OCI-LY7 (cell line): ENCODE data around the gene KIF1A. TPM values are rescaled to one million over a fixed set of nuclear protein-coding genes. Genes with fewer than 3 reads are reported as not detected.

Source experiments
- BruUV-seq: library from RNA; stranded (reverse); fragments of 400-500 nt; replicated peaks from 2 replicates; lab custom pipeline; 2021; lab: Mats Ljungman, UMichigan
- CTCF ChIA-PET: fragments of 300-600 bp; sonication (Branson Sonifier 250); formaldehyde crosslinking; loops from one replicate; lab custom pipeline; 2022; ENCODE audit warnings: antibody characterized with exemption; ENCODE audit not compliant: unreplicated experiment; lab: Charles Lee
- POLR2A ChIA-PET: fragments of 300-600 bp; sonication (Branson Sonifier 250); formaldehyde crosslinking; loops from one replicate; lab custom pipeline; 2022; ENCODE audit warnings: antibody characterized with exemption; lab: Charles Lee
- DNase-seq: peaks from one replicate; pipeline ENCODE4 v3.0.0-alpha.2; 2015; ENCODE audit warnings: low spot score
- H2AFZ ChIP-seq: fragments of 200-600 bp; sonication (generic), shearing (Covaris generic); 2 replicates; pipeline ENCODE4 v1.6.1; 2014; ENCODE audit warnings: mild to moderate bottlenecking, antibody characterized with exemption, low read length, moderate library complexity
- H3K27ac ChIP-seq: fragments of 200-600 bp; sonication (generic); 2 replicates; pipeline ENCODE4 v1.5.1; 2014; ENCODE audit warnings: mixed run types, low read depth, mild to moderate bottlenecking, moderate library complexity, low read length, inconsistent platforms; ENCODE audit not compliant: poor library complexity, severe bottlenecking
- H3K36me3 ChIP-seq: fragments of 200-600 bp; sonication (generic); 2 replicates; pipeline ENCODE4 v1.6.1; 2014; ENCODE audit warnings: mild to moderate bottlenecking, antibody characterized with exemption, low read length, moderate library complexity, mixed read lengths; ENCODE audit not compliant: insufficient read depth
- H3K4me1 ChIP-seq: fragments of 200-600 bp; sonication (generic); 2 replicates; pipeline ENCODE4 v1.5.1; 2014; ENCODE audit warnings: mild to moderate bottlenecking, low read length; ENCODE audit not compliant: insufficient read depth, poor library complexity, severe bottlenecking
- H3K4me2 ChIP-seq: fragments of 200-600 bp; sonication (generic); 2 replicates; pipeline ENCODE4 v1.6.1; 2014; ENCODE audit warnings: mild to moderate bottlenecking, low read length
- H3K4me3 ChIP-seq: fragments of 200-600 bp; sonication (generic); 2 replicates; pipeline ENCODE4 v1.5.1; 2014; ENCODE audit warnings: mild to moderate bottlenecking, low read depth, low read length; ENCODE audit not compliant: poor library complexity, severe bottlenecking
- H3K79me2 ChIP-seq: fragments of 200-600 bp; sonication (generic); 2 replicates; pipeline ENCODE4 v1.6.1; 2016; ENCODE audit warnings: low read depth, mild to moderate bottlenecking, low read length, moderate library complexity, mixed read lengths; ENCODE audit not compliant: insufficient read depth
- H3K9me2 ChIP-seq: fragments of 200-600 bp; sonication (generic); 2 replicates; pipeline ENCODE4 v1.6.1; 2016; ENCODE audit warnings: mild to moderate bottlenecking, low read length, mixed read lengths; ENCODE audit not compliant: insufficient read depth
- H3K9me3 ChIP-seq: fragments of 200-600 bp; sonication (generic); 2 replicates; pipeline ENCODE4 v1.6.1; 2014; ENCODE audit warnings: mild to moderate bottlenecking, mixed run types, low read length, mixed read lengths
- H4K20me1 ChIP-seq: fragments of 200-600 bp; sonication (generic); 2 replicates; pipeline ENCODE4 v1.6.1; 2014; ENCODE audit warnings: mild to moderate bottlenecking, antibody characterized with exemption, low read length, moderate library complexity, mixed read lengths; ENCODE audit not compliant: insufficient read depth
- EZH2phosphoT487 ChIP-seq: fragments of 200-600 bp; sonication (generic); IDR thresholded peaks from 2 replicates; pipeline ENCODE4 v1.6.1; 2018; ENCODE audit warnings: low read depth, borderline replicate concordance, mild to moderate bottlenecking, mixed run types, antibody characterized with exemption, low read length, moderate library complexity, mixed read lengths
- intact Hi-C: fragments of 100-400 bp; cut with micrococcal nuclease; formaldehyde crosslinking; loops from one replicate; pipeline ENCODE4 v1.10.0; 2022; ENCODE audit not compliant: unreplicated experiment
- total RNA-seq, 2 experiments: library from RNA; depleted of rRNA in 1 of 2; stranded (reverse); fragments of >200 nt in 1 of 2; shearing (Covaris generic) in 1 of 2; gene quantifications; 2 replicates each; pipeline ENCODE4 v1.2.3, GENCODE V29; 2014 to 2022
- TF ChIP-seq, protein P1 (sequence below): fragments of 200-600 bp; sonication (generic); conservative IDR thresholded peaks from 2 replicates; pipeline ENCODE4 v1.5.1; 2014; ENCODE audit warnings: mild to moderate bottlenecking, antibody characterized with exemption, low read length, moderate library complexity, mixed read lengths

Gene KIF1A
- total RNA-seq, 2 experiments from 2014 or later = not detected

DNA sequence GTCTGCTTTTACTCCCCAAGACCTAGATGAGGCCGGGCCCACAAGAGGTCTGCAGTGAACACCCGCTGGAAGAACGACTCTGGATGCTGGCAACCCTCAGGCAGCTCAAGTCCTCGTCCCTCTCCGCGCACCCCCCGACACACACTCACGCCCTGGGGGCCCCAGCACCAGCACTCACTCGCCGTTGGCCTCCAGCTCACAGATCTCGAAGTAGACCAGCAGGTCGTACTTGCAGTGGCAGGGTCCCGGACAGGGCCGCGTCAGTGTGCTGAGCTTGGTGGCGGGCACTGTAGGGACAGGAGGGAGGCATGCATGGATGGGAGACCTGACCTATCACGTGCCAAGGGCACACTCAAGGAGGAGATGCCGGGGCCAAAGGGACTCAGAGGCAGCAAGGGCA lies 78.9 kb downstream of the KIF1A start:
- Histone ChIP-seq H3K27ac (no peak overlapping the region), H3K4me2 (no peak overlapping the region), H3K9me3 (no peaks in the 10 kb centered on the region), H2AFZ (no peak overlapping the region), H3K36me3 (no peaks in the 10 kb centered on the region), H3K4me1 (no peaks in the 10 kb centered on the region), H3K9me2 (no peaks in the 10 kb centered on the region), H3K4me3 (no peak overlapping the region), H4K20me1 (no peaks in the 10 kb centered on the region), H3K79me2 (no peaks in the 10 kb centered on the region)
- TF ChIP-seq, protein P1, sequence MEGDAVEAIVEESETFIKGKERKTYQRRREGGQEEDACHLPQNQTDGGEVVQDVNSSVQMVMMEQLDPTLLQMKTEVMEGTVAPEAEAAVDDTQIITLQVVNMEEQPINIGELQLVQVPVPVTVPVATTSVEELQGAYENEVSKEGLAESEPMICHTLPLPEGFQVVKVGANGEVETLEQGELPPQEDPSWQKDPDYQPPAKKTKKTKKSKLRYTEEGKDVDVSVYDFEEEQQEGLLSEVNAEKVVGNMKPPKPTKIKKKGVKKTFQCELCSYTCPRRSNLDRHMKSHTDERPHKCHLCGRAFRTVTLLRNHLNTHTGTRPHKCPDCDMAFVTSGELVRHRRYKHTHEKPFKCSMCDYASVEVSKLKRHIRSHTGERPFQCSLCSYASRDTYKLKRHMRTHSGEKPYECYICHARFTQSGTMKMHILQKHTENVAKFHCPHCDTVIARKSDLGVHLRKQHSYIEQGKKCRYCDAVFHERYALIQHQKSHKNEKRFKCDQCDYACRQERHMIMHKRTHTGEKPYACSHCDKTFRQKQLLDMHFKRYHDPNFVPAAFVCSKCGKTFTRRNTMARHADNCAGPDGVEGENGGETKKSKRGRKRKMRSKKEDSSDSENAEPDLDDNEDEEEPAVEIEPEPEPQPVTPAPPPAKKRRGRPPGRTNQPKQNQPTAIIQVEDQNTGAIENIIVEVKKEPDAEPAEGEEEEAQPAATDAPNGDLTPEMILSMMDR = no peak
- no peak for TF ChIP-seq EZH2phosphoT487
- intact Hi-C loops = no loop called here
- no TSS peak for BruUV-seq
- ChIA-PET CTCF (no interaction called here), POLR2A (interaction anchor here (0.6 kb wide), 1 partner anchor 574 kb away, joined by 3 read pairs; no protein-coding TSS in a partner anchor)
- DNase-seq = no peak

DNA sequence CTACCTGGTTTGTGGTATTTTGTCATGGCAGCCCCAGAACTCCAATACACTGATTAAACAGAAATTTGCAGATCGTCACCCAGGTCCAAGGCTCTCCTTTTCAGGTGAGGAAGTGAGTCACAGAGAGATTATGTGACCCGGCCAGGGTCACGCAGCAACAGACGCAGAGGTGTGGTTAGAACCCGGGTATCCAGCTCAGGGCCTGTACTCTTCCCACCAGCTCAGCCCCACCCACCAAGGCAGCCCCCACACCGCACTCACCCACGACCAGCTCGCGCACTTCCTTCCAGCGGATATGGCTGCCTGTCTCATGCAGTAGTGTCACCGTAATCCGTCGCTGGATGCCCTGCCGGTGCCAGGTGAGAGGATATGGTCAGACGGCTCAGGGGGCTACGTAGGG lies 80.2 kb downstream of the KIF1A start:
- Histone ChIP-seq H3K4me1 (no peaks in the 10 kb centered on the region), H4K20me1 (no peaks in the 10 kb centered on the region), H3K36me3 (no peaks in the 10 kb centered on the region), H3K27ac (no peak overlapping the region), H3K4me3 (no peak overlapping the region), H3K9me3 (no peaks in the 10 kb centered on the region), H3K4me2 (no peak overlapping the region), H3K79me2 (no peaks in the 10 kb centered on the region), H3K9me2 (no peaks in the 10 kb centered on the region), H2AFZ (no peak overlapping the region)
- ChIA-PET POLR2A (no interaction called here), CTCF (no interaction called here)
- BruUV-seq = no TSS peak
- no peak for DNase-seq
- TF ChIP-seq EZH2phosphoT487 = no peak
- TF ChIP-seq, protein P1 = no peak
- intact Hi-C loops = no loop called here

DNA sequence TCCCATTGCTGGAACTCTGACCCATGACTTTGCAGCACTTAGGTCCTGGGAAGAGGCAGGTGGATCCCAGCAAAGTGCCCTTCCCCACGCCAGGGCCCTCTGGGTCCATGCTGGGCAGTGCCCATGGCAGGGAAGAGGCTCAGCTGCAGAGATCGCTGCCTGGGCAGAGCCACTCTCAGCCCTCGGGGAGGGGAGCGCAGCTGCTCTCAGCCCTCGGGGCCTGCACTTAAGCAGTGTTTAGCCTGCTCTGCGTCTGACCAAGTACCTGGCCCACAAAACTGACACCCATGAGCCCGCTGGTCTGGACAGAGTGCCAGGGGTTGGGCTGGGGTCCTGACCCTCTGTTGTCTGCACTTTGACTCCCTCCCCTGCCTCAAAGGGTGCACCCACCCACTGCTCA lies 82.1 kb downstream of the KIF1A start:
- DNase-seq = no peak
- Histone ChIP-seq H3K79me2 (no peaks in the 10 kb centered on the region), H3K4me1 (no peaks in the 10 kb centered on the region), H2AFZ (no peak overlapping the region), H3K27ac (no peak overlapping the region), H3K4me2 (no peak overlapping the region), H3K4me3 (no peak overlapping the region), H3K9me3 (no peaks in the 10 kb centered on the region), H4K20me1 (no peaks in the 10 kb centered on the region), H3K9me2 (no peaks in the 10 kb centered on the region), H3K36me3 (no peaks in the 10 kb centered on the region)
- BruUV-seq = no TSS peak
- intact Hi-C loops = no loop called here
- TF ChIP-seq, protein P1 = no peak
- TF ChIP-seq EZH2phosphoT487 = no peak
- ChIA-PET POLR2A (no interaction called here), CTCF (no interaction called here)
